Breast epithelium (tissue), 4 donors: Measurements from ENCODE around the gene MEOX1. TPM values are rescaled to one million over a fixed set of nuclear protein-coding genes. Genes with fewer than 3 reads are reported as not detected.
A peak's percentile ranks its signal among the peaks of the same experiment; 100 is the strongest.

Experiments used
- DNase-seq, 2 donors: peaks; one replicate each; pipeline ENCODE4 v3.0.0-alpha.2; 2019; ENCODE audit warnings: low spot score in 2 of 2
- H3K27ac ChIP-seq, 2 donors: fragments of 200-600 bp; sonication (generic) in 1 of 2; one replicate each; pipeline ENCODE4 v1.5.1; 2016 to 2019; ENCODE audit warnings: mild to moderate bottlenecking in 1 of 2
- H3K27me3 ChIP-seq, 2 donors: fragments of 200-600 bp; sonication (generic) in 1 of 2; one replicate each; pipeline versions ENCODE4 v1.5.1 to v1.6.0; 2017 to 2019; ENCODE audit warnings: control low read depth in 1 of 2, mild to moderate bottlenecking in 1 of 2
- H3K36me3 ChIP-seq: fragments of 200-600 bp; one replicate; pipeline ENCODE4 v1.5.1; 2019
- H3K4me1 ChIP-seq, 2 donors: fragments of 200-600 bp; sonication (generic); one replicate each; pipeline ENCODE4 v1.5.1; 2016 to 2019; ENCODE audit warnings: control low read depth in 1 of 2
- H3K4me3 ChIP-seq, 3 donors: fragments of 200-600 bp; sonication (generic); 1 replicate in 2 of 3; 2 replicates in 1 of 3; pipeline ENCODE4 v1.5.1; 2016 to 2019; ENCODE audit warnings: mild to moderate bottlenecking in 3 of 3, moderate library complexity in 2 of 3
- H3K9me3 ChIP-seq, 2 donors: fragments of 200-600 bp; sonication (generic) in 1 of 2; one replicate each; pipeline ENCODE4 v1.5.1; 2016 to 2019; ENCODE audit warnings: control low read depth in 1 of 2
- POLR2A ChIP-seq: fragments of 450-650 bp; IDR thresholded peaks from one replicate; pipeline ENCODE4 v1.6.1; 2016; ENCODE audit warnings: antibody characterized with exemption, mild to moderate bottlenecking, moderate library complexity
- POLR2AphosphoS5 ChIP-seq, 3 donors: sonication (generic); formaldehyde crosslinking; IDR thresholded peaks; one replicate each; pipeline ENCODE4 v1.6.1; 2017; ENCODE audit warnings: antibody characterized with exemption in 3 of 3
- intact Hi-C: fragments of 100-400 bp; cut with DNase I; formaldehyde crosslinking; loops from one replicate; pipeline ENCODE4 v1.15.1; 2023; ENCODE audit warnings: low total_unique reads
- total RNA-seq, 3 donors: library from RNA; depleted of rRNA; stranded (reverse); fragments of >200 nt; gene quantifications; one replicate each; pipeline ENCODE4 v1.1.0, GENCODE V29; 2016
- TF ChIP-seq, protein P1 (sequence below), 3 donors: fragments of 450-650 bp; IDR thresholded peaks; one replicate each; pipeline ENCODE4 v1.5.1; 2016 to 2017; ENCODE audit warnings: antibody characterized with exemption in 3 of 3, mild to moderate bottlenecking in 3 of 3, moderate library complexity in 3 of 3

Gene MEOX1
- total RNA-seq, 3 donors from 2014 or later, result 2.6 to 11.0 (median 10.5) TPM

- Histone ChIP-seq H3K4me1 (no peaks in the 10 kb centered on the region), H3K27ac (no peak overlapping the region), H3K36me3 (no peaks in the 10 kb centered on the region), H3K9me3 (no peaks in the 10 kb centered on the region), H3K27me3 (no peaks in the 10 kb centered on the region), H3K4me3 (no peak overlapping the region)
- intact Hi-C loops, result no loop called here
- no peak for DNase-seq
- TF ChIP-seq POLR2A (no peak), POLR2AphosphoS5 (IDR thresholded peaks at IDR 0.05) (no peak)
- TF ChIP-seq, protein P1, sequence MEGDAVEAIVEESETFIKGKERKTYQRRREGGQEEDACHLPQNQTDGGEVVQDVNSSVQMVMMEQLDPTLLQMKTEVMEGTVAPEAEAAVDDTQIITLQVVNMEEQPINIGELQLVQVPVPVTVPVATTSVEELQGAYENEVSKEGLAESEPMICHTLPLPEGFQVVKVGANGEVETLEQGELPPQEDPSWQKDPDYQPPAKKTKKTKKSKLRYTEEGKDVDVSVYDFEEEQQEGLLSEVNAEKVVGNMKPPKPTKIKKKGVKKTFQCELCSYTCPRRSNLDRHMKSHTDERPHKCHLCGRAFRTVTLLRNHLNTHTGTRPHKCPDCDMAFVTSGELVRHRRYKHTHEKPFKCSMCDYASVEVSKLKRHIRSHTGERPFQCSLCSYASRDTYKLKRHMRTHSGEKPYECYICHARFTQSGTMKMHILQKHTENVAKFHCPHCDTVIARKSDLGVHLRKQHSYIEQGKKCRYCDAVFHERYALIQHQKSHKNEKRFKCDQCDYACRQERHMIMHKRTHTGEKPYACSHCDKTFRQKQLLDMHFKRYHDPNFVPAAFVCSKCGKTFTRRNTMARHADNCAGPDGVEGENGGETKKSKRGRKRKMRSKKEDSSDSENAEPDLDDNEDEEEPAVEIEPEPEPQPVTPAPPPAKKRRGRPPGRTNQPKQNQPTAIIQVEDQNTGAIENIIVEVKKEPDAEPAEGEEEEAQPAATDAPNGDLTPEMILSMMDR (IDR thresholded peaks at IDR 0.05), result no peak
Measured at GRCh38 chr17:43620147-43620546, 41.6 kb downstream of the MEOX1 start.

DNA sequence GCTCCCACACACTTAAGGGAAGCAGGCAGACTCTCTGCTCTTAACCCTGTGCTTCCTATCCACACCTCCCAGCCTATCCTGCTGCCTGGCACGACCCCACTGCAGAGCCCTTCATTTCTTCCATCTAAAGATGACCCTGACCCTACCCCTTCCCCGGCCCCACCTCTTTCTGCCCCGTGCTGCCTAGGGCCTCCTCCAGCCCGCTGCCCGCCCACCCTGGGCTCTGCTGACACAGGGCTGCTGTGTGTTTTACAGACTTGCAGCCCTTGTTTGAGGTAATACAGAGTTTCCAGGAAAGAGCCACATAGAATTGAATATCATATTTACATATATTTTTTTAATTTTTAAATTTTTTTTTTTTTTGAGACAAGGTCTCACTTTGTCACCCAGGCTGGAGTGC lies 42.0 kb downstream of the MEOX1 start:
- TF ChIP-seq, protein P1 (IDR thresholded peaks at IDR 0.05), result no peak
- TF ChIP-seq POLR2AphosphoS5 (IDR thresholded peaks at IDR 0.05) (no peak), POLR2A (no peak)
- intact Hi-C loops, result no loop called here
- no peaks in the 10 kb centered on the region for H3K4me1 ChIP-seq

GRCh38 chr17:43618276-43618675 lies 43.4 kb downstream of the MEOX1 start:
- Histone ChIP-seq H3K4me3 (no peak overlapping the region), H3K27me3 (no peaks in the 10 kb centered on the region), H3K9me3 (no peaks in the 10 kb centered on the region), H3K36me3 (no peaks in the 10 kb centered on the region), H3K4me1 (no peaks in the 10 kb centered on the region), H3K27ac (no peak overlapping the region)
- no peak for DNase-seq
- intact Hi-C loops, result no loop called here
- TF ChIP-seq POLR2AphosphoS5 (IDR thresholded peaks at IDR 0.05), result no peak
- TF ChIP-seq, protein P1 (IDR thresholded peaks at IDR 0.05), result no peak
- no peak for TF ChIP-seq POLR2A

More for the DNA sequence above, 42.0 kb downstream of the MEOX1 start:
- Histone ChIP-seq H3K27me3 (no peaks in the 10 kb centered on the region), H3K36me3 (no peaks in the 10 kb centered on the region), H3K4me3 (no peak overlapping the region), H3K27ac (no peak overlapping the region), H3K9me3 (no peaks in the 10 kb centered on the region)
- no peak for DNase-seq

GRCh38 chr17:43616852-43617251 lies 44.9 kb downstream of the MEOX1 start:
- Histone ChIP-seq H3K36me3 (no peaks in the 10 kb centered on the region), H3K9me3 (no peaks in the 10 kb centered on the region), H3K27me3 (no peaks in the 10 kb centered on the region), H3K27ac (peak overlapping the region in 1 of 2 donors; percentile 58), H3K4me1 (no peaks in the 10 kb centered on the region), H3K4me3 (no peak overlapping the region)
- no peak for DNase-seq
- TF ChIP-seq, protein P1 (IDR thresholded peaks at IDR 0.05), result no peak
- TF ChIP-seq POLR2AphosphoS5 (IDR thresholded peaks at IDR 0.05) (no peak), POLR2A (no peak)
- intact Hi-C loops, result no loop called here

DNA sequence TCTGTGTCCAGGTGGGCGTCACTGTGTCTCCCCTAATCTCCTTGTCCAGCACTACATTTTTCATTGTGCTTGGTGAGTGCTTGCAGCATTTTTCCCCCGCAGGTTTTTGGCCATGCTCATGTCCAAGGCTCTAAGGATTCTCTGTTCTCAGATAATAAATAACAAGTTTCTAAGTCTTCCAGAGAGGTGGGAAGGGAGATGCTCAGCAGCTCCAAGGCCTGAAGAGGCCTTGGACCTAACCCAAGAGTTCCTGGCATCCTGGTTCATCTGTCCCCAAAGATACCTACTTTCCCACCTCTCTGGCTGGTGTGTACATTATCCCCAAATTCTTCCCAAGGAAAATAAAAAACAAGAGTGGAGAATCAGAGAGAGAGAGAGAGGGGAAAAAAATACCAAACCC lies 45.3 kb downstream of the MEOX1 start:
- intact Hi-C loops, result no loop called here
- no peaks in the 10 kb centered on the region for H3K36me3 ChIP-seq
- no peak for TF ChIP-seq POLR2AphosphoS5 (IDR thresholded peaks at IDR 0.05)
- TF ChIP-seq, protein P1 (IDR thresholded peaks at IDR 0.05), result no peak
- TF ChIP-seq POLR2A, result no peak
- no peak overlapping the region for H3K4me3 ChIP-seq
- H3K4me1 ChIP-seq, result no peaks in the 10 kb centered on the region
- peak overlapping the region in 1 of 2 donors; percentile 58 for H3K27ac ChIP-seq
- no peaks in the 10 kb centered on the region for H3K9me3 ChIP-seq
- no peaks in the 10 kb centered on the region for H3K27me3 ChIP-seq
- no peak for DNase-seq
